ENCODE measurements around the gene ATG7.

GRCh38 chr3:11370191-11370590 is 98.0 kb downstream of the ATG7 start:
- TF ChIP-seq, protein P1, sequence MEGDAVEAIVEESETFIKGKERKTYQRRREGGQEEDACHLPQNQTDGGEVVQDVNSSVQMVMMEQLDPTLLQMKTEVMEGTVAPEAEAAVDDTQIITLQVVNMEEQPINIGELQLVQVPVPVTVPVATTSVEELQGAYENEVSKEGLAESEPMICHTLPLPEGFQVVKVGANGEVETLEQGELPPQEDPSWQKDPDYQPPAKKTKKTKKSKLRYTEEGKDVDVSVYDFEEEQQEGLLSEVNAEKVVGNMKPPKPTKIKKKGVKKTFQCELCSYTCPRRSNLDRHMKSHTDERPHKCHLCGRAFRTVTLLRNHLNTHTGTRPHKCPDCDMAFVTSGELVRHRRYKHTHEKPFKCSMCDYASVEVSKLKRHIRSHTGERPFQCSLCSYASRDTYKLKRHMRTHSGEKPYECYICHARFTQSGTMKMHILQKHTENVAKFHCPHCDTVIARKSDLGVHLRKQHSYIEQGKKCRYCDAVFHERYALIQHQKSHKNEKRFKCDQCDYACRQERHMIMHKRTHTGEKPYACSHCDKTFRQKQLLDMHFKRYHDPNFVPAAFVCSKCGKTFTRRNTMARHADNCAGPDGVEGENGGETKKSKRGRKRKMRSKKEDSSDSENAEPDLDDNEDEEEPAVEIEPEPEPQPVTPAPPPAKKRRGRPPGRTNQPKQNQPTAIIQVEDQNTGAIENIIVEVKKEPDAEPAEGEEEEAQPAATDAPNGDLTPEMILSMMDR (IDR thresholded peaks at IDR 0.05; ENCODE audit: insufficient read depth, low read length): no peak
- TF ChIP-seq GABPA (IDR thresholded peaks at IDR 0.05; ENCODE audit: low read depth): no peak

All from HL-60 (cell line).